ENCODE results near the gene LGALS7. TPM values are rescaled to one million over a fixed set of nuclear protein-coding genes. Genes with fewer than 3 reads are reported as not detected.

Gene LGALS7
- polyA plus RNA-seq, 3 donors: 1.00 to 2.1 TPM; not detected in 1

DNA sequence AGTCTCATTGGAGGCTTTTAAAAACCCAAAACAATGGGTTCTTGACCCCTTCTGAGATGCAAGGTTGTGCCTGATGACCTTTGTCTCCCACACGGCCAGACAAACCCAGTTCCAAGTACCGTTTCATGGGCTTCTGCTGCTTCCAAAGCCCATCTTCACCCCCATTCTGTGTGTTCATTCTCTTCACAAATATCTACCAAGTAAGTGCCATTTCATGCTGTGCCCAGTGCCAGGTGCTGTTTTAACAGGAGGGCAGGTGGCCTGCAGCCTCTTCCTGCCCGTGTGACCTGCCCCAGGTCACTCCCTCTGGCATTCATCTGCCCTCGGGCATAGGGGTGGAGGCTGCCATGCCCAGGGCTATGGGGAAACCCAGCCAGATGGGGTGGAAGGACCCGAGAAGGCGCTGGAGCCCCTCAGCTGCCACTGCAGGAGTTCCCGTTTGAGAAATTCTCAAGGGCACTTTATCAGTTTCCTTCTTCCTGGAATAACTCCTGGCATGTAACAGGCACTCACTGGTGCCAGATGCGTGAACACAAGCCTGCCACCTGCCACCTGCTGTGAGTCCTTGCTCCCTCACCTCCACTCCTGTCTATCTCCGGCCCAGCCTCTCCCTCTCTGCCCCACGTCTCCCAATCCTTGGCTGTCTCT is 41.5 kb downstream of the LGALS7 start:
- no peak for DNase-seq (ENCODE audit: extremely low read depth in 1 of 11, low read depth in 9 of 11, low spot score in 4 of 11)

GRCh38 chr19:38730731-38731589 is 42.4 kb downstream of the LGALS7 start:
- no peak for DNase-seq (ENCODE audit: extremely low read depth in 1 of 11, low read depth in 9 of 11, low spot score in 4 of 11)

DNA sequence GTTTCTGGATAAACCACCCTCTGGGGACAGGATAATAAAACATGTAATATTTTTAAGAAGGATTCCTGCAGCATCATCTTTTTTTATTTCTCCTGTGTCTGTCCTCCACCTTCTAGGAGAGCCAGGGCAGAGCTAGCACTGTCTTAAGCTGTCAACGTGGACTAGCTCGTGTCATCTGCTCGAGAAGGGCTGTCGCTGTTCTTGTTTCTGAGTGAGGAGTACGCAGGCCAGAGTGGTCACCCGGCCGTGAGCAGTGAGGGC is 42.9 kb downstream of the LGALS7 start:
- DNase-seq (ENCODE audit: extremely low read depth in 1 of 11, low read depth in 9 of 11, low spot score in 4 of 11): no peak

GRCh38 chr19:38729653-38730469 is 43.5 kb downstream of the LGALS7 start:
- DNase-seq (ENCODE audit: extremely low read depth in 1 of 11, low read depth in 9 of 11, low spot score in 4 of 11): no peak

DNA sequence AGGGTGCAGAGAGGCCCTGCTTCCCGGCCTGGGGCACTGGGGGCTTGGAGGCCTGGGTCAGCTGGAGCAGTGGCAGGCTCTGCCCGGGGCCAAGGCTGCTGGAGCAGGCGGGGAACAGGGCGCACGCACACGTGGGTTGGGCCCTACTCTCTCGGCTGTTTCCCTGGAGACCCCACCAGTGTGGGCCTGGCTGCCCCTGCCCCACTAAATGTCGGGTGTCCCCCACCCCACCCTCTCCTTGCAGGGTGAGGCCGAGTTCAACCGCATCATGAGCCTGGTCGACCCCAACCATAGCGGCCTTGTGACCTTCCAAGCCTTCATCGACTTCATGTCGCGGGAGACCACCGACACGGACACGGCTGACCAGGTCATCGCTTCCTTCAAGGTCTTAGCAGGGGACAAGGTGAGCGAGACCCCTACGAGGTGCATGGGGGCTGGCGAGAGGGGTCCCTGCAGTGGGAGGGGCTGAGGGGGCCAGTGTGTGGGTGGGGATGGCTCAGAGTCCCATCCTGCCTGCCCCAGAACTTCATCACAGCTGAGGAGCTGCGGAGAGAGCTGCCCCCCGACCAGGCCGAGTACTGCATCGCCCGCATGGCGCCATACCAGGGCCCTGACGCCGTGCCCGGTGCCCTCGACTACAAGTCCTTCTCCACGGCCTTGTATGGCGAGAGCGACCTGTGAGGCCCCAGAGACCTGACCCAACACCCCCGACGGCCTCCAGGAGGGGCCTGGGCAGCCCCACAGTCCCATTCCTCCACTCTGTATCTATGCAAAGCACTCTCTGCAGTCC is 44.4 kb downstream of the LGALS7 start:
- DNase-seq (ENCODE audit: extremely low read depth in 1 of 11, low read depth in 9 of 11, low spot score in 4 of 11): no peak

GRCh38 chr19:38727868-38728660 is 45.3 kb downstream of the LGALS7 start:
- no peak for DNase-seq (ENCODE audit: extremely low read depth in 1 of 11, low read depth in 9 of 11, low spot score in 4 of 11)

DNA sequence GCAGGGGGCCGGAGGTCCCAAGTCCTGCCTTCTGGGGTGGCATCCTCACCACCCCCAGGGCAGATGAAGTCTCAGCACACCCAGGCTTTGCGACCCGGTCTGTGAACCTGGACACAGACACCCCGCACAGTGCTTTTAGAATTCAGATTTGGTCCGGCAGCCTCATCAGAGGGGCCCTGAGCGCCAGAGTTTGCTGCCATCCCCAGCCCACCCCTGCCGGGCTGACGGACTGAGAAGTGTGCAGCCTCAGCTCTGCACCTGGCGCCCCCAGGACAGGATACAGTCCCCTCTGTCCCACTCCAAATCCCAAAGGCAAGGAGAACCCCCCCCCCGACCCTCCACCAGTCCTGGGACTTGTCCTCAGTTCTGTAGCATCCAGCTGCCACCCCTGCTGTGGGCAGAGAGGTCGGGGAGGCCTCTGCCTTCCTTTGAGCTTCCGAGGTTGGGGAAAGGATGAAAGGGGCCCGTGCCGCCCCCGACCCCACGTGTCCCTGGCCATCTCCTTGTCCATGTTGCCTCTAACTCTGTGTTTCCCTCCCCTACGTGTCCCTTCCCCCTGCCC is 45.9 kb downstream of the LGALS7 start:
- no peak for DNase-seq (ENCODE audit: extremely low read depth in 1 of 11, low read depth in 9 of 11, low spot score in 4 of 11)

GRCh38 chr19:38726761-38727301 is 46.5 kb downstream of the LGALS7 start:
- DNase-seq (ENCODE audit: extremely low read depth in 1 of 11, low read depth in 9 of 11, low spot score in 4 of 11): no peak

- DNase-seq (ENCODE audit: extremely low read depth in 1 of 11, low read depth in 9 of 11, low spot score in 4 of 11): no peak
Measured at GRCh38 chr19:38726284-38726673, 47.0 kb downstream of the LGALS7 start.

DNA sequence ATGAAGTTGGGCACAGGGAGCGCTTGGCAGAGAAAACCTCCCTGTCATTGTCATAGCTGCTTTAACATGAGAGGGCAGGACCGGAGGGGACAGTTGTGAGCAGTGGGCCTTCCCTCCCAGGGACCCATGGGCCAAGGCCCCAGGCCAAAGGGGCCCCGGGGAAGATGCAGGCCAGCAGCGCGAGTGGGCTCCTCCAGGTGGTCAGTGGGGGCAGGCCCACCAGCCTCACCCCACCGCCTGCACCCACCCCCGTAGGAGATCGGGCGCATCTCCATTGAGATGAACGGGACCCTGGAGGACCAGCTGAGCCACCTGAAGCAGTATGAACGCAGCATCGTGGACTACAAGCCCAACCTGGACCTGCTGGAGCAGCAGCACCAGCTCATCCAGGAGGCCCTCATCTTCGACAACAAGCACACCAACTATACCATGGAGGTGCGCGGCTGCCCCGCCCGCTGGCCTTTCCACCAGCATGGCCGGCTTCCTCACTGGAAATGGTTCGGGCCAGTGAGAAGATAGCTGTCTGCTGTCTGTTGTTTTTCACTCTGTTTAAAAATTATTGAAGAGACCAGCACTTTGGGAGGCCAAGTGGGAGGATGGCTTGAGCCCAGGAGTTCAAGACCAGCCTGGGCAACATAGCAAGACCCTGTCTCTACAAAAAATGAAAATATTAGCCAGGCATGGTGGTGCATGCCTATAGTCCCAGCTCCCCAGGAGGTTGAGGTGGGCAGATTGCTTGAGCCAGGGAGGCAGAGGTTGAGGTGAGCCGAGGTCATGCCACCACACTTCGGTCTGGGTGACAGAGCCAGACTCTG is 47.6 kb downstream of the LGALS7 start:
- DNase-seq (ENCODE audit: extremely low read depth in 1 of 11, low read depth in 9 of 11, low spot score in 4 of 11): no peak

DNA sequence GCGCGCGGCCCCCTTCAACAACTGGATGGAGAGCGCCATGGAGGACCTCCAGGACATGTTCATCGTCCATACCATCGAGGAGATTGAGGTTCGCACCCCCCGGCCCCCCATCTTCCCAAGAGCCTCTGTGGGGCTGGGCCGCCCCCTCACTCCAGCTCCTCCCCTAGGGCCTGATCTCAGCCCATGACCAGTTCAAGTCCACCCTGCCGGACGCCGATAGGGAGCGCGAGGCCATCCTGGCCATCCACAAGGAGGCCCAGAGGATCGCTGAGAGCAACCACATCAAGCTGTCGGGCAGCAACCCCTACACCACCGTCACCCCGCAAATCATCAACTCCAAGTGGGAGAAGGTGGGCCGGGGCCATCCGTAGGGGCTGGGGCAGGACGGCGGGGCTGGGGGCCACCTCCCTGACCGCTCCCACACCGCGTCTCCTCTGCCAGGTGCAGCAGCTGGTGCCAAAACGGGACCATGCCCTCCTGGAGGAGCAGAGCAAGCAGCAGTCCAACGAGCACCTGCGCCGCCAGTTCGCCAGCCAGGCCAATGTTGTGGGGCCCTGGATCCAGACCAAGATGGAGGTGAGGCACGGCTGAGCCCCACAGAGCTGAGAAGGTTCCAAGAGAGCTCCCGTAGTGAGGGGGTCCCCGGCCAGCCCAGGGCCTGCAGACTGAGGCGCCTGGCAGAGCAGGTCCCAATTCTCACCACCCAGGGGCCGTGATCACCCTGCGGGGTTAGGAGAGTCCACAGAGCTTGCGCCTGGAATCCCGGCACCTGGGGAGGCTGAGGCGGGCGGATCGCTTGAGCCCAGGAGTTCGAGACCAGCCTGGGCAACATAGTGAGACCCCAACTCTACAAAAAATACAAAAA is 49.1 kb downstream of the LGALS7 start:
- no peak for DNase-seq (ENCODE audit: extremely low read depth in 1 of 11, low read depth in 9 of 11, low spot score in 4 of 11)

- no peak for DNase-seq (ENCODE audit: extremely low read depth in 1 of 11, low read depth in 9 of 11, low spot score in 4 of 11)
Measured at GRCh38 chr19:38723606-38723965, 49.7 kb downstream of the LGALS7 start.

DNA sequence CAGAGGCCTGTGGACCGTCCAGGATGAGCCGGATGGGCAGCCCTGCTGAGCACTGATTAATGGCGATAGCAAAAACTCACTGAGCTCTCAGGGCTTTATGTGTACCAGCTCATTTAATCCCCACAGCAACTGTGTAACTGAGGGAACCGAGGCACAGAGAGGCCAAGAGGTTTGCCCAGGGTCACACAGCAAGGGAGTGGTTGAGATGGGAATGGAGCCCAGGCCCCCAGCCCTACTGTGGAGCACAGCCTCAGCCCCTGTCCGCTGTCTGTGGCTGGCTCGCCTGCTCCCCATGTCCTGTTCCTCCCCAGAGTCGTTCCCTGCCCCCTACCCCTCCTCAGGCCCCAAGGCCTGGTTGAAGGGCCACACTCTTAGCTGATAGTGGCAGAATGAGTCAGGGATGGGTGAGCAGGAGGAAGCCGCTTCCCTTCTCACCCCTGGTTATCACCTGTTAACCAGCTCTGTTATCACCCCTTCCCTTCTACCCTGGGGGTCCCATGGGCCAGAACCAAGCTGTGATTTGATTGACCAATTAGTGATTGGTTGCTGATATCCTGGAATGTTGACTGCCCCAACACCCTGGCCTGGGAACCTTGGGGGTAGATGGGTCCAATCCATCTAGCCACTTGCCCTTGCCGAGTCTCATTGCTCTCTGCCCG is 50.2 kb downstream of the LGALS7 start:
- DNase-seq (ENCODE audit: extremely low read depth in 1 of 11, low read depth in 9 of 11, low spot score in 4 of 11): no peak

GRCh38 chr19:38721979-38722773 is 51.1 kb downstream of the LGALS7 start:
- DNase-seq (ENCODE audit: extremely low read depth in 1 of 11, low read depth in 9 of 11, low spot score in 4 of 11): no peak

- no peak for DNase-seq (ENCODE audit: extremely low read depth in 1 of 11, low read depth in 9 of 11, low spot score in 4 of 11)
Measured at GRCh38 chr19:38721496-38721895, 51.8 kb downstream of the LGALS7 start.
